LNCaP clone FGC (cell line): Measurements from ENCODE around the gene SEC63.
"Not testable (repeated sequence)": the region's sequence is repeated elsewhere in the genome, so short reads cannot be mapped to it uniquely, and the experiment has no call there.

Source experiments
- DNase-seq: peaks from one replicate; pipeline ENCODE4 v3.0.0-alpha.2; 2011; ENCODE audit warnings: low read depth
- H3K4me3 ChIP-seq: 2 replicates; pipeline ENCODE4 v1.5.1; 2011; ENCODE audit warnings: mild to moderate bottlenecking, low read depth, low read length, control low read depth
- CTCF ChIP-seq: IDR thresholded peaks from 2 replicates; pipeline ENCODE4 v1.5.1; 2012; ENCODE audit warnings: mild to moderate bottlenecking; ENCODE audit not compliant: control insufficient read depth, insufficient read depth; ENCODE audit errors: extremely low read depth

The SEC63 gene

GRCh38 chr6:107866606-107867301 is 91.3 kb downstream of the SEC63 start:
- DNase-seq = no peak
- no peak overlapping the region for H3K4me3 ChIP-seq
- peak; percentile 58 for TF ChIP-seq CTCF

DNA sequence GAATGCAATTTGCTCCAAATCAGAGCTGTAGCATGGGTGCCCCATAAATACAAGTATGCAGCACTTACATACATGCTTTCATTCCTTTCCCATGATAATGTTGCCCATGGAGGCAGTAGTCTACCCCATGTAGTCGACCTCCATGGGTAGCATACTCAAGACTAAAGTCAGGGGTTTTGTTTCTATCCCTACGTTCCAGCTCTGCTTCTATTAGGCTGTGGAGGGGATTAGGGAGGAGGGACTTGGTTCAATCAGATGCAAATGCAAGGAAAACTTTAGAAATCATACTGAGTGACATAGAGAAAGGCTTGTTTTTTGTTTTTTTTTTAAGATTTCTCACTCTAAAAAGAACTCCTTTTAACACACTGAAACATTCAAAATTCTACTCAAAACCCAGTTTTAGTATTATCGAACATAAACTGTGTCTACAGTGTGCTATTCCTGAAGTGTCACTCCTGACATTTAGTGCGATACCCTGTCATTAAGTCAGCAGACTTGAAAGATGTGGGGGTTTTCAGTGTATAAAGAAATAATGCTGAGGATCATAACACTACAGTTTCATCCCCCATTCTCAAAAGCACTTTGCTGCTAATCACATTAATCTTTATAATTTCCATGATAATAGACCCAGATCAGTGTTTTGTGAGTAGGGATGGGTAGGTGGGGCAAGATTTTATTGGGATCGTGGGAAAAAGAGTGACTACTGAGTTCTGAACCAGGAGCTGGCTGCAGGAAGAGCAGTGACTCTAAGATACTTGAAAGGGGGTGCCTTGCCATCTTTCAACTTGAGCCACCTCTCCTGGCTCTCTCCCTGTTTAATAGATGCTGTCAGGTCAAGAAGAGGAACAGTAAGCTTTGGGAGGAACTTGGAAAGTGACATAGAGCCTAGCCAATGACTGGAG is 93.5 kb downstream of the SEC63 start:
- DNase-seq = no peak
- no peak for TF ChIP-seq CTCF
- no peak overlapping the region for H3K4me3 ChIP-seq

DNA sequence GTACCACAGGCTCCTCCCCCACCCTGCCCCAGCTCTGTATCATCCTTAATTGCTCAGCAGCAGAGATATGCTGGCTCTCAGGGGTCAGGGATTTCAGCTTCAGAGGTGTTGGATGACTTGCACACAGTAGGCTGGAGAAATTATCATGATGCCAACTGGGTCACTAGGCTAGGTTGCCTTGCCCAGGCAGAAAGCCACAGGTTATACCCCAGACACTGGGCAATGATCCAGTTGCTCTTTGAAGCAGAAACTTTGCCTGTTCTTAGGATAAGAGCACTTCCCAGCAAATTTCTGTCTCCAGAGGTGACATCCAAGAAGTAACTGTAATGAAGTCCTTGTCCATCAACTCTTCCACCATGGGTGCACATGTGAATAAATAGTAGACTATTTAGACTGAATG is 95.6 kb downstream of the SEC63 start:
- no peak overlapping the region for H3K4me3 ChIP-seq
- no peak for TF ChIP-seq CTCF
- no peak for DNase-seq

DNA sequence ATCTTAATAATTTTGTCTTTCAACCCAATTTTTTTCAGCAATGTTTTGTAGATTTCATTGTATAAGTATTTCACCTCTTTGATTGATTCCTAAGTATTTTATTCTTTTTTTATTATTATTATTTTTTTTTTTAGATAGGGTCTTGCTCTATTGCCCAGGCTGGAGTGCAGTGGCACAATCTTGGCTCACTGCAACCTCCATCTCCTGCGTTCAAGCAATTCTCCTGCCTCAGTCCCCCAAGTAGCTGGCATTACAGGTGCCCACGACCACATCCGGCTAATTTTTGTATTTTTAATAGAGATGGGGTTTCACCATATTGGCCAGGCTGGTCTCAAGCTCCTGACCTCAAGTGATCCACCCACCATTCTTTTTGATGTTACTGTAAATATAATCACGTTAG is 97.0 kb downstream of the SEC63 start:
- not testable (repeated sequence) for DNase-seq, H3K4me3 ChIP-seq

DNA sequence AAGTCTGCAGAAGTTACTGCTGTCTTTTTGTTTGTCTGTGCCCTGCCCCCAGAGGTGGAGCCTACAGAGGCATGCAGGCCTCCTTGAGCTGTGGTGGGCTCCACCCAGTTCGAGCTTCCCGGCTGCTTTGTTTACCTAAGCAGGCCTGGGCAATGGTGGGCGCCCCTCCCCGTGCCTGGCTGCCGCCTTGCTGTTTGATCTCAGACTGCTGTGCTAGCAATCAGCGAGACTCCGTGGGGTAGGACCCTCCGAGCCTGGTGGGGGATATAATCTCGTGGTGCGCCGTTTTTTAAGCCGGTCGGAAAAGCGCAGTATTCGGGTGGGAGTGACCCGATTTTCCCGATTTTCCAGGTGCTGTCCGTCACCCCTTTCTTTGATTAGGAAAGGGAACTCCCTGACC is 97.9 kb downstream of the SEC63 start:
- not testable (repeated sequence) for H3K4me3 ChIP-seq, DNase-seq

GRCh38 chr6:107853230-107853629 is 104.8 kb downstream of the SEC63 start:
- no peak for DNase-seq
- no peak for TF ChIP-seq CTCF
- H3K4me3 ChIP-seq = no peak overlapping the region

DNA sequence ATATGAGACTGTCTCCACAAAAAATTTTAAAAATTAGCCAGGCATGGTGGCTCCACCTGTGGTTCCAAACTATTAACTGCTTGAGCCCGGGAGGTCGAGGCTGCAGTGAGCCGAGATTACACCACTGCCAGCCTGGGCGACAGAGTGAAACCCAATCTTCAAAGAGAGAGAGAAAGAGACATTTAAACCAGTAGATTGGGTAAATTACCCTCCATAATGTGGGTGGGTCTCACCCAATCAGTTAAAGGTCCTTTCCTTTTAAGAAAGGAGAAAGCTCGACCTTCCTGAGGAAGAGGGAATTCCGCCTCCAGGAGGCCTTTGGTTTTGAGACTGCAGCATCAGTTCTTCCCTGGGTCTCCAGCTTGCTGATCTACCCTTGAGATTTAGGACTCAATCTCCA is 108.7 kb downstream of the SEC63 start:
- TF ChIP-seq CTCF = no peak
- no peak overlapping the region for H3K4me3 ChIP-seq
- no peak for DNase-seq
